T-helper 2 cell (primary cell): ENCODE results near the gene FST.

Experiments used
- DNase-seq, 5 experiments: peaks; one replicate each; pipeline versions ENCODE4 v3.0.0 to v3.0.0-alpha.2; 2012 to 2022
- total RNA-seq, 2 donors: gene quantifications; one replicate each; lab custom pipeline; 2026; lab: John Stamatoyannopoulos, UW

The FST gene
- total RNA-seq, result 0 to 0.27 reads per million in 2 donors

DNA sequence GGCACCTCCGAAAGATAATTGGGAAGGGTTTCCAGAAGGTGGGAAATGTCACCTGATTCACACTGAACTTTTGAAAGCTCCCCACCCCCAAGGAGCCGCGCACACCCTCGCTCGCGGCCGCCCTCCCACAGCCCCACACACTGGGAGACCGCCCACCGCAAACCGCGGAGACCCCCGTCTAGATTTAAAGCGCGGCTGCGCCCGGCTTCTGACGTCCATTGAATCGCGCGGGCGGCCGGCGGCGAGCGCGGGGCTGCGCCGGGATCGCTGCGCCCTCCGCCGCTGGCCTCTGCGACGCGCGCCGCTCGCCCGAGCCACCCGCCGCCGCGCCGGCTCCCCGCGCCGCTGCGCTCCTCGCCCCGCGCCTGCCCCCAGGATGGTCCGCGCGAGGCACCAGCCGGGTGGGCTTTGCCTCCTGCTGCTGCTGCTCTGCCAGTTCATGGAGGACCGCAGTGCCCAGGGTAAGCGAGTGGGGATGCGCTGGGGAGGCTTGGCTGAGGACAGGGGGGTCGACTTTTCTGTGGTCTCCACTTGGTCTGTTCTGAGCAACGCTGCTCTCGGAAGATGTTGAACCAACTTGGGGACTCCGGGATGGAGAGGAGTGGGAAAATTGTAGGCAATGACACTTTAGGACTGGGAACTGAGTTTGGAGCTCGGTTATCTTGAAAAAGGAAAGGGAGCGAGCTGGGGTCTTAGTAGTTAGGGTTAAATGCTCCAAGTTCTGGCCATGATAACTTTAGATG, at the start of gene FST:
TSS of gene FST (plus strand) at position 214 of the 743 bp plus-strand sequence. CDS start at position 377, 163 bp downstream.
- peak in 1 of 5 experiments; percentile 21 for DNase-seq

- DNase-seq, result no peak
These were observed 48.8 kb upstream of the FST start for GRCh38 chr5:53431665-53432064.

DNA sequence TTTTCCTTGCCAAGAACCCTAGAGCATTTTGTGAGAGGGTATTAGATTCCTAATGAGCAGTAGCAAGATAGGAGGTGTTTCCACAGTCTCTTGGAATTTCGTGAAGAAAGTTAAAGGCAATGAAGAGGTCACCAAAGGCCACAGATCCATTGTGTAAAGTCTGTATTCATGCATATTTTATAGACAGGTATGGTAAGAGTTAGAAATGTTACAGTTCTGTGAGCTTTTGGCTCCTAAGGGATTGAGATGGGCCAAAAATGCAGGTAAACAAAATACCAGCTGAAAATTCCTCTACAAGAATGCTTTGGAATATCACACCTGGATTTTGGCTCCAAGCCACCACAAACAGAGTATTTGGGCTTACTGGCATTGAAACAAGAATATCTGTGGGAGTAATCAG, 47.4 kb upstream of the FST start:
- DNase-seq, result no peak

GRCh38 chr5:53434541-53434940, 45.9 kb upstream of the FST start:
- DNase-seq, result no peak

- DNase-seq, result no peak
These were observed 43.8 kb upstream of the FST start for GRCh38 chr5:53436480-53437191.

DNA sequence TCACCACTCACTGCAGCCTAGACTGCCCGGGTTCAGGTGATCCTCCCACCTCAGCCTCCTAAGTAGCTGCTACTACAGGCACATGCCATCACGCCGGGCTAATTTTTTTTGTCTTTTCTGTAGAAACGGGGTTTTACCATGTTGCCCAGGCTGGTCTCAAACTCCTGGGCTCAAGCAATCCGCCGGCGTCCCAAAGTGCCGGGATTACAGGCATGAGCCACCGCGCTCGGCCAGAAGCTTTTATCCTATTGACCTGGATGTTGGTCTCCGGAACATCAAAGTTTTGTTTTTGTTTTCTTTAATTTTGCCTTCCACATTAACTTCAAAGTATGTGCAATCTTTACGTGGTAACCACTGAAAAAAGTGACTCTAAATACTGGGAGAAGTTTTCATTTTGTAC, 42.4 kb upstream of the FST start:
- no peak for DNase-seq

- DNase-seq, result no peak
These were observed 41.6 kb upstream of the FST start for GRCh38 chr5:53438486-53439472.

DNA sequence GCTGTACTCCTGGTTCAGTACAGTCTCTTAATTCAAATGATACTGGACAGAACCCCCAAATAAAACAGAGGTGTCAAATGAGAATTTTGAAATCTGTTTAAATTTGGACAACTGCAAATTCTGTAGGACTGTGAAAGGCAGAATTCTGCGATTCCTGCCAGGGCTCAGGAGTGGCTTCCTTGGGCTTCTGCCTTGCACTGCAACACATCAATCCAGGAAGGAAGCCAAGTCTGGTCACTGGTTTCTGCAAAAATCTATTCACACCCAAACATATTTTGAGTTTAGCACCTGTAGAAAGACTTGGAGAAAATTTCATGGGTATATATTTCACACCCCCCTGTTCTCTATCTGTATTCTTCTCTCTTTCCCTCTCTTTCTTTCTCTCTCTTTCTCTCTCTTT, 37.5 kb upstream of the FST start:
- no peak for DNase-seq

DNA sequence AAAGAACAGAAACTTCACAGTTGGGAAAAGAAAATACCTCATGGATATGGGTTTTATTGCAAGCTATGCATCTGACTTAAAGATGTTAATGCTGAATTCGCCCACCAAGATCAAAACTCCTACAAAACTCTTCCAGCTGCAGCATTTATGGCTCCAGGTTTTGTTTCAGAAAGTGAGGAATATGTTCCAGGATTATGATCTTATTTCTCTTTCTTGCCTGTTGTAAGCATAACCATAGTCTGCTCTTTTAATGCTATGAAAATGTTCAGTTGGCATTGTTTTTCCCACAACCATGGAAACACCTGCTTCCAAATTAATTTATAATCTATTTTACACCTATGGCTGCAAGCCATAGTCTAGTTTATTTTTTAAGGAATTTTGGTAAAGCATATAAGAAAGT, 34.9 kb upstream of the FST start:
- no peak for DNase-seq

DNA sequence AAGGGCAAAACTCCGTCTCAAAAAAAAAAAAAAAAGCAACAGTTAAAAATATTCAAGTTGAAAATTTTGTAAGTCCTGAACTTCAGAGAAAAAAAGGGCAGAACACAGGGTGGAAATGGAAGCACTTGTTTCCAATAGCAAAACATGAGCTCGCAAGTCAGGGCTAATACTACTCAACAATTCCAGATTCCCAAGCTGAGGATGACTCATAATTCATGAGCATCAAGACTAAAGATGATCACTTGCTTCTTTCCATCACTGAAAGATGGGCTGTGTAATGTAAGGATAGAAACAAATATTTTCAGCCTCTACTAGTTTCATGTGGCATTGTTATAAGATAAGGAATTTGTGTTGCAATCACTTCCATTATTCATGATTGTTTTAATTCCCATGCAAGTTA, 33.5 kb upstream of the FST start:
- no peak for DNase-seq

DNA sequence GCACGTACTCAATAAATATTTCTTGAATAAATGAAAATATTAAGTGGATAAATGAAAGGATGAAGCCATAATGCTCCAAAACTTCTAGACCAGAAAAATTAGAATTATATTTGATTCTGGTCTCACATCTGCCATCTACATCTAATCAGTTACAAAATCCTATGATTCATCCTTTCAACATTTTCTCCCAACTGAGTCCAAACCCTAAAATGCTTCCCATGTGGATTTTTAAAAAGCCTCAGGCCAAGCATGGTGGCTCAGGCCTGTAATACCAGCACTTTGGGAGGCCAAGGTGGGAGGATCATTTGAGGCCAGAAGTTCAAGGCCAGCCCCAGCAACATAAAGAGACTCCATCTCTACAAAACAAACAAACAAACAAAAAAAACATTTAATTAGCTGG, 31.6 kb upstream of the FST start:
- no peak for DNase-seq

DNA sequence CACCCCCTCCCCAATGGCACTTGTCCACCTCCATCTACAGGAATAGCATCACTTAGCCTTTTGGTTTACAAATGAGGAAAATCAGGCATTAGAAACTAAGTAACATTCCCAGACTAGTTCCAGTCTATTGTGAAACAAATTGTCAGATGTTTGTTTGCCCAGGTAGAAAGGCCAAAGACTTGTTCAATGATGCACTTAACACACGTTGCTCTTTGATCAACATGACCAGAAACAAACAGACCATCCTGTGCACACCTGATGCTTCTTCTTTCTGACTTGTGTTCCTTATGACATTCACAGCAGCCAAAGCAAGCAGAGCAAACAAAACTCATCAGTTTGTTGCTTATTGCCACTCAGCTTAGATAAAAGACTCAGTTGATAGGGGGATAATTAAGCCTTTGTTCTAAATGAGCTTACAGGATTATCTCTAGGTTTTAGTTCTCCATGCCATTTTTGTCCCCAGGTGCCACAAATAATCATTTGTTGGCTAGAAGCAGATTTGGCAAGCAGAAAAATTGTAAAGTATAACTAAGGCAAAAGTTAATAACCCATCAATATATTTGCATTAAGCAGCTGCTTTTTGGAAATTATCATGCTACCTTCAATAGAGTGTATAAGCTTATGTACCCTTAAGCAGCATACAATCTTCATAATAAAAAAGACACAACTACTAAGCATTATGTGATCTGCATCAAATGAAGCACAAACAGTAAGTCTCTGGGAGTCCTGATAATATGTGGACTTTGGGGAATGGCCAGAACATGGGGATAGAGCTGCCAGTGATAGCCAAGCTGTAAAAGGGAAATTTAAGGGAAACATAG, 26.3 kb upstream of the FST start:
- DNase-seq, result no peak

GRCh38 chr5:53454719-53455000, 25.8 kb upstream of the FST start:
- DNase-seq, result no peak

DNA sequence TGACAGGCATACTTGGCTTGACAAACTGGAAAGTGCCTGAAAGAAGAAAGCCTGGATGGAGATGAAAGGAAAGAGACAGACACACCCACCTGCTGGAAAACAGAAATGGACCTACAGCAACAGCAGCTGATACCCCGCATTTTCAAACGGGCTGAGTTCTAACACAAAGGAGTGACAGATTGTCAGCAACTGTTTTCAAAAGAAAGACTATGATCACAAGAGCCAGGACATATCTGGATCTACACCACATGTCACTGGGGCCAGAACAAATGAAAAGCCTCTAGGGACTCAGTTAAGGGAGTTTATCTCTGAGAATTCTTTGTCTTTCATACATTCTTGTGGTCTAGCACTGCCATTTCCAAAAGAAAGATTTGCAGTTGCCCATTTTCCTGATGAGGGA, 24.1 kb upstream of the FST start:
- DNase-seq, result no peak

GRCh38 chr5:53463909-53464621, 16.4 kb upstream of the FST start:
- no peak for DNase-seq

- no peak for DNase-seq
These were observed 15.7 kb upstream of the FST start for GRCh38 chr5:53464722-53465121.

GRCh38 chr5:53469946-53470687, 10.3 kb upstream of the FST start:
- DNase-seq, result no peak

DNA sequence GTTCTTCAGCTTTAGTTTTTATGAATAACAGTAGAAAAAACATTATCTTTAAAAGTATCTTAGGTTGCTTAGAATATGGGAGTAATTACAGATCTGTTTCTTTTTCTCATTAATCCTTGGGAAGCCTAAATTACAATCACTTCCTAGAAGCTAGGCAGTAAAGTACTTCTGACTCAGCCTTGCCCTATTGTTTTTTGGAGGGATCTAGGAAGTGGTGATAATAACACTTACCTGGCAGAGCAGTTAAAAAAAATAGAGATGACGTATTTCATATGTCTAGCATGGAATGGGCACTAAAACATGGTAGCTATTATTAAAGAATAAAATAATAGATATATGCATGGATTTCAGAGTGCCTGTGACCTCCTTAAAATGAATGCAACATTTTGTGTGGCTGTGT, 8.2 kb upstream of the FST start:
- no peak for DNase-seq

GRCh38 chr5:53472720-53473510, 7.5 kb upstream of the FST start:
- DNase-seq, result no peak

DNA sequence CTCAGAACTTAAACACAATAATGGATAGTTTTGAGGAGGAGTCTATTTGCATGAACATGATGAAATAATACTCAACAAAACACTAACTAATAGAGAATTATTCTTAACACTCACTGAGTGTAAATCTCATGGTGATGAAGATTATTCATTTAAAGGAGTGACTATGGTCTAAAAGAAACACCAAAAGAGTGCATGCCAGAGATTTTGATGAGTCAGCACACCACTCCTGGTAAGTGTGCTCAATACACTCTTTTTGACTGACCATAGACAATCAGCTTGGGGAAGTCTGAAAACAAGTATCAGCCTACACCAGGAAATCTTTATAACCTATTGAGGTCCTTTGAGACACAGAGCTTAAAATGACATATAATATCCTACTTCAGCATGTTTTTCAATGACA, 6.8 kb upstream of the FST start:
- no peak for DNase-seq
